GM12873 (cell line): ENCODE results near the gene ARHGEF11.

Experiments
- TF ChIP-seq, protein P1 (sequence below): IDR thresholded peaks from 2 replicates; pipeline ENCODE4 v1.5.1; 2012; ENCODE audit warnings: low read depth, mild to moderate bottlenecking, moderate library complexity, low read length, control low read depth; ENCODE audit not compliant: insufficient read depth; ENCODE audit errors: missing control alignments

The ARHGEF11 gene

DNA sequence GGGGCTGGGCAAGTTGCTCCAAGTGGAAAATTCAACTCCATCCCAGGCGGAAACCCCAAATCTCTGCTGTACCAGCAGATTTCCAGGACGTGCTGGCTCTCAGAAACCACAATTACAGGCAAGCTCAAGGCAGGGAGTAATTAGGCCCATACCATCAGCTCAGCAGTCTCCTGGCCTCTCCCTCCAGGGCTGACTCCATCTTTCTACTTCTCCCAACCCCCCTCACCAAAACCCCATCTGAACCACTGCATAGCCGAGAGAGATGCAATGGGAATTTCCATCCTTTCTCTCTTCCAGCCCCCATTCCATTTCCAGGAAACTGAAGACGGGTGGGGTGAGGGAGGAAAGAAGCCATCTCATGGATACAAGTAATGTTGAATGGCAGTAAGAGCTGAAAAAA, 41.2 kb downstream of the ARHGEF11 start:
- TF ChIP-seq, protein P1, sequence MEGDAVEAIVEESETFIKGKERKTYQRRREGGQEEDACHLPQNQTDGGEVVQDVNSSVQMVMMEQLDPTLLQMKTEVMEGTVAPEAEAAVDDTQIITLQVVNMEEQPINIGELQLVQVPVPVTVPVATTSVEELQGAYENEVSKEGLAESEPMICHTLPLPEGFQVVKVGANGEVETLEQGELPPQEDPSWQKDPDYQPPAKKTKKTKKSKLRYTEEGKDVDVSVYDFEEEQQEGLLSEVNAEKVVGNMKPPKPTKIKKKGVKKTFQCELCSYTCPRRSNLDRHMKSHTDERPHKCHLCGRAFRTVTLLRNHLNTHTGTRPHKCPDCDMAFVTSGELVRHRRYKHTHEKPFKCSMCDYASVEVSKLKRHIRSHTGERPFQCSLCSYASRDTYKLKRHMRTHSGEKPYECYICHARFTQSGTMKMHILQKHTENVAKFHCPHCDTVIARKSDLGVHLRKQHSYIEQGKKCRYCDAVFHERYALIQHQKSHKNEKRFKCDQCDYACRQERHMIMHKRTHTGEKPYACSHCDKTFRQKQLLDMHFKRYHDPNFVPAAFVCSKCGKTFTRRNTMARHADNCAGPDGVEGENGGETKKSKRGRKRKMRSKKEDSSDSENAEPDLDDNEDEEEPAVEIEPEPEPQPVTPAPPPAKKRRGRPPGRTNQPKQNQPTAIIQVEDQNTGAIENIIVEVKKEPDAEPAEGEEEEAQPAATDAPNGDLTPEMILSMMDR = no peak

DNA sequence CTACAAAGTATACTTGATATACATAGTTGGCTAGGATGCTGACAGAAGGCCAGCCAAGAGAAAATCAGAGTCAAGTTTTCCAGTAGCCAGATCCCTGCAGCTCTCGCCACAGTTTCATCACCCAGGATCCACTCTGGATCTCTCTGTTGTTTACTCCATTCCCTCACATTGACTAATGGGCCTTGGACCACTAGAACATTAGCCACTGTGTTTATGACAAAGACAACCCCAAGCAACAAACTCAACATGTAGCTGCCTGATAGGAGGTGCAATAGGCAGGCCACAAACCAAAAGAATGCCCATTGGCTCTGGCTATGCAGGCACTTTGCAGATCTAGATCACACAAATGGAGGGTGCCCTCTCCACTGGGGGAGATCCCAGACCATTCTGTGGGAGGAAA, 44.2 kb downstream of the ARHGEF11 start:
- TF ChIP-seq, protein P1 = no peak

DNA sequence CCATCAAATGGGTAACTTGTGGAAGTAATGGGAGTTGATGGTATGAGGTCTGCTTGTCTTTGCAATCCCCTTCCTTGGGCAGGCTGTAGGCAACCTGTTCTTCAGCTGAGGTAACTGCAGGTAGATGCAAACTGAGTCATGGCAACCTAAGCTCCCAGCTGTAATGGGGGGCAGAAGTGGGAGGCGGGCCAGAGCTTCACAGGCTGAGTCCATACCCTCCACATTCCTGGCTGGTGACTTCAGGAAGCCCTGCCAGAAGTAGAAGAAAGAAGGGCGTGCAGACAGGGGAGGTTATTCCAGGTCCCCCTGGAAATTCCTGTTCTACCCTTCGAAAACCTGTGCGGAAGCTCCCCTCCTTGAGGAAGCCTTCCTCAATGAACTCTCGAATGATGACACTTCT, 44.9 kb downstream of the ARHGEF11 start:
- TF ChIP-seq, protein P1 = no peak

DNA sequence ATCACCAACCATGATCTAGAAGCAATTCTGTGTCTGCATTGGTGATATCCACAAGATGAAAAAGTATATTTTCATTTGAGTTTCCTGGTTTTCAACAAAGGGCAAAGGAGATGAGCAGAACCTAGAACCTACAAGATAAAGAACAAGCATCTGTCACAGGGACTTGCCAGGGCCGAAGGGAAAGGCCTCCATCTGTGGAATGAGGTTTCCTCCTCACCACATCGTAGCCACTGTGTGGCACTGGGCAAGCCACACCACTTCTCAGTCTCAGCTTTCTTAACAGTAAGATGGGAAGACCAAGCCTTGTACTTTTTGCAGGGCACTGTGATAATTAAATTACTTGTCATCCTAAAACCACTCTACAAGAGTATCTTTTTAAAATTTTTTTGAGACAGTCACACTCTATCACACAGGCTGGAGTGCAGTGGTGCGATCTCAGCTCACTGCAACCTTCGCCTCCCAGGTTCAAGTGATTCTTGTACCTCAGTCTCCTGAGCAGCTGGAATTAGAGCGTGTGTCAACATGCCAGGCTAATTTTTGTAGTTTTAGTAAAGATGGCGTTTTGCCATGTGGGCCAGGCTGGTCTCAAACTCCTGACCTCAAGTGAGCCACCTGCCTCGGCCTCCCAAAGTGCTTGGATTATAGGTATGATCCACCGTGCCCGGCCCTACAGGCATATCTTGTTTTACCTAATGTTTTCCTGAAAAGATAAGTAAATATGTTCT, 45.8 kb downstream of the ARHGEF11 start:
- TF ChIP-seq, protein P1 = no peak

DNA sequence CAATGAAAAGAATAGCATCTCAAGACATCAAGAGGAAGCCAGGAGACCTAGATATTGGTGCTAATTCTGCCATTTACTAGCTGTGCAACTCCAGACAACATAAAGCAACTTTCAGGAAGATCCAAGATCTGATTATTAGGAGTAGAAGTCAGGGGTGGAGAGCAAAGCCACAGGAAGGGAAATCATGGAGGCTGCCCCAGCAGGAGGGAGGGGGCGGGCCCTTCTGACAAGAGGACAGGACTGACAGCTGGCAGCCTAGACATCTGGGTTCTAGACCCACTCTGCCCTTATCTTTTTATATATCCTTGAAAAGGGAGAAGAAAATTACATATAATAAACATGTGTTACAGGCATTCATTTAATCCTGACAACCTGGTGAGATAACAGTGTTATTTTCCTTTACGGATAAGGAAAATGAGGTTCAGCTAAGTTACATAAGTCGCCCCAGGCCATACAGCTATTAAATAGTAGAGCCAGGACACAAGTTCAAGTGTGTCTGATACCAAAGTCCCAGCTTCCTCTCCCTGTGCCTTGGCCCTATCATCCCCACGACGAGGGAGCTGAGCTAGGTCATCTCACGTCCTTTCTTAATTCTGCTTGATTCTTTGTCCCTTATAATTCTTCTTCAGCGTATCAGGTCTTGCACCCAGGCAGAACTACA, 46.6 kb downstream of the ARHGEF11 start:
- TF ChIP-seq, protein P1 = no peak

DNA sequence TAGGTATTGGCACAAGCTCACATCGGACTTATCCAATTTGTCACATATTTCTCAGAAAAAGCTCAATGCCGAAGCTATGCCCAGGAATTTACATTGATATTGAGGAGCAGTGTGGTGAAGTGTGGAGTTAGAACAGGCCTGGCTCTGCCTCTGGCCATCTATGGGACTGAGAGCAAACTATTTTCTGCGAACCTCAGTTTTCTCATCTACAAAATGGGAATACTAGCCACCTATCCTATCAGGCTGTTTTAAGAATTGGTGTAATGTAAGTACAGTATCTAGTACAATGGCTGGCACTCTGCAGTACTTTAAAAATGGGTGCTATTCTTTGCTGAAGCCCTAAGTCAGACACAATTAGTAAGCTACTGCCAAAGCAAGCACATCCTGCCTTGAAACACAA, 47.2 kb downstream of the ARHGEF11 start:
- TF ChIP-seq, protein P1 = no peak

DNA sequence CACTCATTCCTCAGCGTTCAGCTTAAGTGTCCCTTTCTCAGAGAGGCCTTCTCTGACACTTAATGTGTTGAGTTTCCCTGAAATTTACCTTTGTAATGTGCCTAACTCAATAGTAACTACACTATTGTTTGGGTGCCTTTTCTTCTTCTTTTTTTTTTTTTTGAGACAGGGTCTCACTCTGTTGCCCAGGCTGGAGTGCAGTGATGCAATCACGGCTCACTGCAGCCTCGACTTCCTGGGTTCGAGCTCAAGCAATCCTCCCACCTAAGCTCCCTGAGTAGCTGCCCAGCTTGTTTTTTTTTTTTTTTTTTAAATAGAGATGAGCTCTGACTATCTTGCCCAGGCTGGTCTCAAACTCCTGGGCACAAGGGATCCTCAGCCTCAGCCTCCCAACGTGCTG, 50.1 kb downstream of the ARHGEF11 start:
- TF ChIP-seq, protein P1 = no peak
